Activated gamma-delta T cell (primary cell): ENCODE results near the gene ZNF491.
A peak's percentile ranks its signal among the peaks of the same experiment; 100 is the strongest.
"Not testable (repeated sequence)": the region's sequence is repeated elsewhere in the genome, so short reads cannot be mapped to it uniquely, and the experiment has no call there.

Source experiments
- DNase-seq: peaks from one replicate; lab custom pipeline; 2025; lab: John Stamatoyannopoulos, UW

ZNF491 gene

DNA sequence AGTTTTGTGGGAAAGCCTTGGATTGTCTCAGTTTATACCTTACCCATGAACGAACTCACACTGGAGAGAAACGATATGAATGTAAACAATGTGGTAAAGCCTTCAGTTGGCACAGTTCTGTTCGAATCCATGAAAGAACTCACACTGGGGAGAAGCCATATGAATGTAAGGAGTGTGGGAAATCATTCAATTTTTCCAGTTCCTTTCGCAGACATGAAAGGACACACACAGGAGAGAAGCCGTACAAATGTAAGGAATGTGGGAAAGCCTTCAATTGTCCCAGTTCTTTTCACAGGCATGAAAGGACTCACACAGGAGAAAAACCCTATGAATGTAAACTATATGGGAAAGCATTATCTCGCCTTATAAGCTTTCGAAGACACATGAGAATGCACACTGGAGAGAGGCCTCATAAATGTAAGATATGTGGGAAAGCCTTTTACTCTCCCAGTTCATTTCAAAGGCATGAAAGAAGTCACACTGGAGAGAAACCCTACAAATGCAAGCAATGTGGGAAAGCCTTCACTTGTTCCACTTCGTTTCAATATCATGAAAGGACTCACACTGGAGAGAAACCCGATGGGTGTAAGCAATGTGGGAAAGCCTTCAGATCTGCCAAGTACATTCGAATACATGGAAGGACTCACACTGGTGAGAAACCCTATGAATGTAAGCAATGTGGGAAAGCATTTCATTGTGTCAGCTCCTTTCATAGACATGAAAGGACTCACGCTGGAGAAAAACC, 8.2 kb downstream of the ZNF491 start:
- DNase-seq: no peak

DNA sequence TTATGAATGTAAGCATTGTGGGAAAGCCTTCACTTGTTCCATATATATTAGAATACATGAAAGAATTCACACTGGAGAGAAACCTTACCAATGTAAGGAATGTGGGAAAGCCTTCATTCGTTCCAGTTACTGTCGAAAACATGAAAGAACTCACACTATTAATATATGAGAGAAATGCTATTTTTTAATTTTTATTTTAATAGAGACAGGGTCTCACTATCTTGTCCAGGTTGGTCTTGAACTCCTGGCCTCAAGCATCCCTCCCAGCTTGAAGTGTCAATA, 8.7 kb downstream of the ZNF491 start:
- DNase-seq: no peak

DNA sequence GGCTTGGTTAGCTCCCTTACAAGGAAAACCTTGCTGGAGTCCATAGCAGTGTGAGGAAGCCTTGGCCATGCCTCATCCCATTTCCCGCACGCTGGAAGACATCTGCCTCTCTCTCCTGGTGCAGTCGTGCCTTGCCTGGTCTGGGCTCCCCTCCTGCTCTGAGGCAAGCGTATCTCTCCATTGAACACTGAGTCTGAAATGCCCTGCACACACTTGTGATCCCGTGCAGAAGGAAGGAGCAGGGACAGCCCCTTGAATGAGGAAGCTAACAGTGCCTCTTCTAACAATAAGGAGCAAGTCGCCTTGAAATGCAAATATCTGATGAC, 15.3 kb downstream of the ZNF491 start:
- DNase-seq: no peak

DNA sequence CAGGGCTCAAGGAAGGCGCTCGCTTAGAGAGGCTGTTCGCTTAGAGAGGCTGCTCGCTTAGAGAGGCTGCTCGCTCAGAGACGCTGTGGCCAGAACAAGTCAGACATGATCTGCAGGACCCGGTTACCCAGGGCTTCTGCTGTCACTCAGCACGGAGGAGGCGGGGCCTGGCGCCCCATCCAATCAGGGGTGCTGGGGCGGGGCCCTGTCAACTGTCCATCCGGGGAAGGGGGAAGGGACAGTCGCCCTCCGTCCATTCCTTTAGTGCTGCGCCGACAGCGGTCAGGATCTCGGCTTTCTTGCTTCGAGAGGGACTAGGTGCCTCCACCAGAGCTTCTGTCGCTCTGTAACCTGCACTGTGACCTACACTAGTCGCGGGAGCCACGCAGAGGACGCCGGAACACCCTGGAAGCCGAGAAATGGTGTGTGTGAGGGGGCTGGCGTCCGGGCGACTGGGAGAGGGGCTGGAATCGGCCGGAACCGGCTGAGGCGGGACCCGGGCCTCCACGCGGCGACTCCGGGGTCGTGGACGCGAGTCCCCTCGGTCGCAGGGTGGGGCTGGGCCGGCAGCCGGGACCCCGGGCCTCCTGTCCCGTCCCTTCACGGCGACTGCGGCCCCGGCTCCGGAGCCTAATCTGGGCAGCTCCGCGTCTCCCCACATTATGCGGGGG, 15.8 kb downstream of the ZNF491 start, which contains the start of gene ZNF440:
ZNF440 (plus strand) TSS at position 245 of the 671 bp plus-strand sequence; CDS start at position 420, 175 bp downstream.
- DNase-seq: peak; percentile 72

GRCh38 chr19:11814700-11815035, 16.3 kb downstream of the ZNF491 start:
- DNase-seq: no peak

GRCh38 chr19:11821474-11822109, 23.3 kb downstream of the ZNF491 start:
- DNase-seq: no peak

GRCh38 chr19:11828957-11829876, 30.9 kb downstream of the ZNF491 start:
- DNase-seq: not testable (repeated sequence)

DNA sequence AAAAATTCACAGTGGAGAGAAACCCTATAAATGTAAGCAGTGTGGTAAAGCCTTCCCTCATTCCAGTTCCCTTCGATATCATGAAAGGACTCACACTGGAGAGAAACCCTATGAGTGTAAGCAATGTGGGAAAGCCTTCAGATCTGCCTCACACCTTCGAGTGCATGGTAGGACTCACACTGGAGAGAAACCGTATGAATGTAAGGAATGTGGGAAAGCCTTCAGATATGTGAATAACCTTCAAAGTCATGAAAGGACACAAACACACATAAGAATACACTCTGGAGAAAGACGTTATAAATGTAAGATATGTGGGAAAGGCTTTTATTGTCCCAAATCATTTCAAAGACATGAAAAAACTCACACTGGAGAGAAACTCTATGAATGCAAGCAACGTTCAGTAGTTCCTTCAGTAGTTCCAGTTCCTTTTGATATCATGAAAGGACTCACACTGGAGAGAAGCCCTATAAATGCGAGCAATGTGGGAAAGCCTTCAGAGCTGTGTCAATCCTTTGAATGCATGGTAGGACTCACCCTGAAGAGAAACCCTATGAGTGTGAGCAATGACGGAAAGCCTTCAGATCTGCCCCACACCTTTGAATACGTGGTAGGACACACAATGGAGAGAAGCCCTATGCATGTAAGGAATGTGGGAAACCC, 34.1 kb downstream of the ZNF491 start:
- DNase-seq: no peak

GRCh38 chr19:11833541-11833940, 35.2 kb downstream of the ZNF491 start:
- DNase-seq: no peak

DNA sequence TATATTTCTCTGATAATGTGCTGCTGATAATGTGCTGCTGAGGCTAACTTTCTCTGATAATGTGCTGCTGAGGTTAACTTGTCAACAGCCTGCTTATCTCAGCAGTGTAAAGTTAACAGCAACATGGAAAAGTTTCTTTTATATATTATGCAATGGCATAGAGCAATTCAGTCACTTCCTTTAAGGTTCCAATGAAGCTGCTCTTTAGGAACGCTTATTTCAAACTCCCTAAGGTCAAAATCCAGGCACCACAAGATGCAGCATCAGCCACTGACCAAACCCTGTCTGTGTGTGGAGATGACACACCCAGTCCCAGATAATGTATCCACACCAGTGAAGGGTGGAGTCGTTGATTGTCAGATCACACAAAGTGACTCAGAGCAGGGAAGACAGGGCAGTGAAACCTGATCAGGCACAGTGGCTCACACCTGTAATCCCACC, 37.3 kb downstream of the ZNF491 start:
- DNase-seq: not testable (repeated sequence)

DNA sequence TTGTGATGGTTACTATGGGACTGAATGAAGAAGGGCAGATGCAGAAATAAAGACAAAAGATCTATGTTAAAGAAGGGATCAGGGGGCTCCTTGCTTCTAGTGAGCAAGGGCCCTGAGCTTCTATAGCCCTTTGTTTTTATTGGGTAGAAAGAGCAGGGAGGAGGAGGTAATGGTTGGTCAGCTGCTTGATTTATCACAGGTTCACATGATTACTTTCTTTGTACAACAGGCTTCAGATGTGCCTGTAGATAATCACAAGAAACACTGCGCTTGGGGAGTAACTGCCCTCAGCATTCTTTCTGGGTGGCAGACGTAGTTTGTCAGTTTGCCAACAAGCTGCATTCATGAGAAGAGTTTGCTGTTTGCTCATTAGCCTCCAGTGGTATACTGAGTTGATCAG, 45.4 kb downstream of the ZNF491 start:
- no peak for DNase-seq

DNA sequence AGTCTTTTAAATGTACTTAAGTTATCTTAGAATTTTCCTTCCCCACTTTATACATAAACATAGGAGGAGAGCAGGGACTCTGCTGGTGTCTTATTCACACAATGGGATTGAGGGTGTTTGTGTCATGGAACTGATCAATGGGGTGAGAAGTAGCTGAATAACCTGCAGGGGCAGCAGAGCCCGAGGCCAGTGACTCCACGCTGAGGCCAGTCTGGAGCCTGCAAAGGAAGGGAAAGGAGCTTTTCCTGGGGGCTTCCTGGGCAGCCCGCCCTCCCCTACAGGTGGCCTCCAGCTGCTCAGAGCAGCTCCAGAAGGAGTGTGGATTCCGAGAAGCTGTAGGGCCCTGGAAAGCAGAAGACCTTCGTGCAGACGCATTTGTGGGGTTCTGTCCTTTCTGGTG, 49.3 kb downstream of the ZNF491 start:
- not testable (repeated sequence) for DNase-seq

- no peak for DNase-seq
Measured at GRCh38 chr19:11848200-11848593, 49.9 kb downstream of the ZNF491 start.

GRCh38 chr19:11848594-11849469, 50.5 kb downstream of the ZNF491 start, which contains the start of gene ZNF439:
ZNF439 (plus strand) TSS chr19:11848726; CDS start chr19:11848868, 142 bp downstream.
- DNase-seq: peak; percentile 42

GRCh38 chr19:11850289-11850688, 52.0 kb downstream of the ZNF491 start:
- not testable (repeated sequence) for DNase-seq

DNA sequence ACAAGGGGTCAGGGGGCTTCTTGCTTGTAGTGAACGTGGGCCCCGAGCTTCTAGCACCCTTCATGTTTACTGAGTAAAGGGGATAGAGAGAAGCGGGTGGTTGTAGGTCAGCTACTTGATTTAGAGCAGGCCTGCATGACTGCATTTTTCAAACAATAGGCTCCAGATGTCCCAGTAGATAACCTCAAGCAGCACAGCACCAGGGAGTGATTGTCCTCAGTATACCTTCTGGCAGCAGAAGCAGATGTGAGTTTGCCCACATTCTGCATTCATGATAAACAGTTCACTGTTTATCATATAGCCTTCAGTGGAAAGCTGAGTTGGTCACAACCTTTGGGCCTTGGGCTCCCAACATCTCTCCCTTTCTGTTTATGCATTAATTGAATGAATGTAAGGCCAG, 55.0 kb downstream of the ZNF491 start:
- no peak for DNase-seq

- DNase-seq: no peak
Measured at GRCh38 chr19:11856596-11857250, 58.4 kb downstream of the ZNF491 start.
